GM23338 (cell line): ENCODE data around the gene FAM13A. TPM values are rescaled to one million over a fixed set of nuclear protein-coding genes. Genes with fewer than 3 reads are reported as not detected.

Experiments used
- ATAC-seq: fragments of 200-7000 bp; cut with Tn5 transposase; 3 replicates; pipeline ENCODE4 v1.9.1; 2020
- DNase-seq: peaks from one replicate; pipeline ENCODE4 v3.0.0-alpha.2; 2015; ENCODE audit warnings: low spot score
- H2AFZ ChIP-seq: fragments of 200-600 bp; sonication (generic); 2 replicates; pipeline ENCODE4 v1.8.0; 2016; ENCODE audit warnings: antibody characterized with exemption, mild to moderate bottlenecking, moderate library complexity
- H3F3A ChIP-seq: fragments of 200-600 bp; sonication (generic); replicated peaks from 2 replicates; pipeline ENCODE4 v1.8.0; 2017; ENCODE audit warnings: antibody characterized with exemption, mixed run types, low read depth
- H3K27ac ChIP-seq: fragments of 200-600 bp; sonication (generic); 2 replicates; pipeline ENCODE4 v1.6.1; 2016; ENCODE audit warnings: low read depth
- H3K27me3 ChIP-seq: fragments of 200-600 bp; sonication (generic); 2 replicates; pipeline ENCODE4 v1.8.0; 2016; ENCODE audit warnings: mild to moderate bottlenecking, mixed run types, moderate library complexity; ENCODE audit not compliant: insufficient read depth
- H3K36me3 ChIP-seq: fragments of 200-600 bp; sonication (generic); 2 replicates; pipeline ENCODE4 v1.8.0; 2016; ENCODE audit warnings: mild to moderate bottlenecking; ENCODE audit not compliant: insufficient read depth
- H3K4me1 ChIP-seq: fragments of 200-600 bp; sonication (generic); 2 replicates; pipeline ENCODE4 v1.8.0; 2016; ENCODE audit warnings: mild to moderate bottlenecking, moderate library complexity; ENCODE audit not compliant: insufficient read depth
- H3K4me2 ChIP-seq: fragments of 200-600 bp; sonication (generic); 2 replicates; pipeline ENCODE4 v1.7.1; 2017; ENCODE audit warnings: mixed run types
- H3K4me3 ChIP-seq: fragments of 200-600 bp; sonication (generic); 2 replicates; pipeline ENCODE4 v1.6.1; 2016; ENCODE audit warnings: mixed run types
- H3K79me2 ChIP-seq: fragments of 200-600 bp; sonication (generic); replicated peaks from 2 replicates; pipeline ENCODE4 v1.8.0; 2017; ENCODE audit warnings: mild to moderate bottlenecking; ENCODE audit not compliant: insufficient read depth
- H3K9me2 ChIP-seq: fragments of 200-600 bp; sonication (generic); 2 replicates; pipeline ENCODE4 v1.8.0; 2017; ENCODE audit not compliant: insufficient read depth
- H4K20me1 ChIP-seq: fragments of 200-600 bp; sonication (generic); replicated peaks from 2 replicates; pipeline ENCODE4 v1.8.0; 2017; ENCODE audit warnings: mild to moderate bottlenecking; ENCODE audit not compliant: insufficient read depth
- H3K27ac Mint-ChIP-seq: 2 replicates; pipeline ENCODE4 v1.8.0; 2020; ENCODE audit warnings: inconsistent platforms, mild to moderate bottlenecking, moderate library complexity, mixed read lengths
- H3K27me3 Mint-ChIP-seq: 3 replicates; pipeline ENCODE4 v1.8.0; 2022; ENCODE audit warnings: low read depth, mild to moderate bottlenecking, moderate library complexity, mixed read lengths, inconsistent platforms; ENCODE audit not compliant: insufficient read depth, poor library complexity
- H3K36me3 Mint-ChIP-seq: 3 replicates; pipeline ENCODE4 v1.8.0; 2021; ENCODE audit warnings: low read depth, mild to moderate bottlenecking, inconsistent platforms, moderate library complexity, mixed read lengths
- H3K4me1 Mint-ChIP-seq: 3 replicates; pipeline ENCODE4 v1.8.0; 2020; ENCODE audit warnings: mild to moderate bottlenecking, inconsistent platforms, mixed read lengths
- H3K4me3 Mint-ChIP-seq: 3 replicates; pipeline ENCODE4 v1.8.0; 2021; ENCODE audit warnings: moderate library complexity, mild to moderate bottlenecking, inconsistent platforms, mixed read lengths
- H3K9me3 Mint-ChIP-seq: 3 replicates; pipeline ENCODE4 v1.8.0; 2020; ENCODE audit warnings: moderate library complexity, mild to moderate bottlenecking, inconsistent platforms, mixed read lengths
- CREB1 ChIP-seq: fragments of 250-450 bp; sonication (Bioruptor Pico); IDR thresholded peaks from 2 replicates; pipeline ENCODE4 v1.5.0; 2020; ENCODE audit warnings: low read depth, mild to moderate bottlenecking, moderate library complexity
- CTCF ChIP-seq, 2 experiments: fragments of 200-600 bp in 1 of 2; sonication (generic) in 1 of 2; conservative IDR thresholded peaks; 2 replicates each; pipeline versions ENCODE4 v1.5.1 to v1.6.1; 2016 to 2017; ENCODE audit warnings: antibody characterized with exemption in 2 of 2, low read depth in 2 of 2, mild to moderate bottlenecking in 2 of 2, moderate library complexity in 1 of 2
- EZH2 ChIP-seq: fragments of 200-600 bp; sonication (generic); IDR thresholded peaks from one replicate; pipeline ENCODE4 v1.8.0; 2017; ENCODE audit warnings: antibody characterized with exemption, mild to moderate bottlenecking, low read depth; ENCODE audit not compliant: unreplicated experiment
- EZH2phosphoT487 ChIP-seq: fragments of 200-600 bp; sonication (generic); IDR thresholded peaks from one replicate; pipeline ENCODE4 v1.8.1; 2018; ENCODE audit warnings: antibody characterized with exemption; ENCODE audit not compliant: unreplicated experiment
- JUNB ChIP-seq: IDR thresholded peaks from one replicate; pipeline ENCODE4 v1.6.1; 2016; ENCODE audit warnings: antibody characterized with exemption; ENCODE audit not compliant: unreplicated experiment
- NANOG ChIP-seq: IDR thresholded peaks from 2 replicates; pipeline ENCODE4 v1.6.1; 2016; ENCODE audit warnings: antibody characterized with exemption, borderline replicate concordance
- POLR2AphosphoS5 ChIP-seq: IDR thresholded peaks from 2 replicates; pipeline ENCODE4 v1.6.1; 2016; ENCODE audit warnings: antibody characterized with exemption, low read depth
- REST ChIP-seq: IDR thresholded peaks from one replicate; pipeline ENCODE4 v1.6.1; 2018; ENCODE audit warnings: antibody characterized with exemption; ENCODE audit not compliant: unreplicated experiment
- STAT1 ChIP-seq: IDR thresholded peaks from one replicate; pipeline ENCODE4 v1.6.1; 2016; ENCODE audit warnings: antibody characterized with exemption; ENCODE audit not compliant: unreplicated experiment
- ZNF114 ChIP-seq: fragments of 250-450 bp; sonication (Bioruptor Pico); IDR thresholded peaks from 2 replicates; pipeline ENCODE4 v1.5.0; 2020; ENCODE audit warnings: mild to moderate bottlenecking, moderate library complexity
- ZNF331 ChIP-seq: fragments of 250-450 bp; sonication (Bioruptor Pico); IDR thresholded peaks from 2 replicates; pipeline ENCODE4 v1.5.0; 2020; ENCODE audit warnings: low read depth, mild to moderate bottlenecking, moderate library complexity
- polyA plus RNA-seq: library from polyadenylated mRNA; unstranded; fragments of >200 nt; fragmentation: Nextera tagmentation; extraction: Ambion mirVana; gene quantifications from 2 replicates; pipeline ENCODE4 v1.2.1, GENCODE V29; 2016
- total RNA-seq: library from RNA; depleted of rRNA; stranded (reverse); fragments of >200 nt; shearing (Covaris generic); gene quantifications from 2 replicates; pipeline ENCODE4 v1.2.3, GENCODE V29; 2014
- TF ChIP-seq, protein P1 (sequence below): IDR thresholded peaks from 2 replicates; pipeline ENCODE4 v1.6.1; 2016; ENCODE audit warnings: antibody characterized with exemption
- TF ChIP-seq, protein P2 (sequence below): fragments of 250-450 bp; sonication (Bioruptor Pico); IDR thresholded peaks from 2 replicates; pipeline ENCODE4 v1.5.0; 2020; ENCODE audit warnings: mild to moderate bottlenecking, moderate library complexity

Gene FAM13A
- total and polyA plus RNA-seq, 2 experiments from 2014 or later = 13.9 to 28.4 TPM

DNA sequence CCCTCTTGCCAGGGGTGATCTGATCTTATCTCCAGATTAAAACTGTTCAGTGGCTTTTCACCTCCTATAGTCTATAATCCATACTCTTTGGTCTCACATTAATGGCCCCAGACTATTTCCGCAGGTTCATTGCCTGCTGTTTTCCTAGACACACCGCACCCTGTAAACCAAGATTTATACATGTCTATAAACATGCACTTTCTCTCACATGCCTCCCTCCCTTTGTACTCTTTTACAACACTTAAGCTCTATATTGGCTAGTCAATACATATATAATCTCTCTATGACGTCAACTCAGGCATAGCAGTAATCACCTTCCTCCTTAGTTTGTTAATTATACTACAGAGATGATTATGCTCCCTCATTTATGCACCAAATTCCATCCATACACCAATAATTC is 188.5 kb downstream of the FAM13A start:
- no peak overlapping the region for H3K27ac ChIP-seq
- H3K4me1 ChIP-seq = no peaks in the 10 kb centered on the region
- H3K36me3 ChIP-seq = peaks cover 3% of the 10 kb centered on the region; the same call in 1 of the 2 replicates
- H4K20me1 ChIP-seq = no peaks in the 10 kb centered on the region
- no peaks in the 10 kb centered on the region for H3K27me3 ChIP-seq
- Mint-ChIP-seq H3K27ac (no peak overlapping the region), H3K27me3 (no peaks in the 10 kb centered on the region), H3K4me3 (no peak overlapping the region), H3K9me3 (peaks cover 19% of the 10 kb centered on the region; the same call in 2 of the 3 replicates), H3K36me3 (peaks cover 24% of the 10 kb centered on the region; the same call in 2 of the 3 replicates), H3K4me1 (no peaks in the 10 kb centered on the region; the same call in 2 of the 3 replicates)
- H3F3A ChIP-seq = no peaks in the 10 kb centered on the region
- no peak overlapping the region for H2AFZ ChIP-seq
- DNase-seq (no peak), ATAC-seq (no peak)
- no peak overlapping the region for H3K4me3 ChIP-seq
- H3K79me2 ChIP-seq = no peaks in the 10 kb centered on the region
- H3K4me2 ChIP-seq = no peak overlapping the region
- no peaks in the 10 kb centered on the region for H3K9me2 ChIP-seq
- TF ChIP-seq, protein P1, sequence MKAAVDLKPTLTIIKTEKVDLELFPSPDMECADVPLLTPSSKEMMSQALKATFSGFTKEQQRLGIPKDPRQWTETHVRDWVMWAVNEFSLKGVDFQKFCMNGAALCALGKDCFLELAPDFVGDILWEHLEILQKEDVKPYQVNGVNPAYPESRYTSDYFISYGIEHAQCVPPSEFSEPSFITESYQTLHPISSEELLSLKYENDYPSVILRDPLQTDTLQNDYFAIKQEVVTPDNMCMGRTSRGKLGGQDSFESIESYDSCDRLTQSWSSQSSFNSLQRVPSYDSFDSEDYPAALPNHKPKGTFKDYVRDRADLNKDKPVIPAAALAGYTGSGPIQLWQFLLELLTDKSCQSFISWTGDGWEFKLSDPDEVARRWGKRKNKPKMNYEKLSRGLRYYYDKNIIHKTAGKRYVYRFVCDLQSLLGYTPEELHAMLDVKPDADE = no peak
- TF ChIP-seq ZNF331 (CRISPR knock-in tag) (no peak), ZNF114 (CRISPR knock-in tag) (no peak), CREB1 (CRISPR knock-in tag) (no peak), NANOG (no peak), EZH2phosphoT487 (no peak), POLR2AphosphoS5 (no peak), CTCF (conservative IDR thresholded peaks at IDR 0.05; ENCODE audit: low read depth in 2 of 2) (no peak), STAT1 (no peak), JUNB (no peak), EZH2 (no peak), REST (no peak)
- TF ChIP-seq, protein P2, sequence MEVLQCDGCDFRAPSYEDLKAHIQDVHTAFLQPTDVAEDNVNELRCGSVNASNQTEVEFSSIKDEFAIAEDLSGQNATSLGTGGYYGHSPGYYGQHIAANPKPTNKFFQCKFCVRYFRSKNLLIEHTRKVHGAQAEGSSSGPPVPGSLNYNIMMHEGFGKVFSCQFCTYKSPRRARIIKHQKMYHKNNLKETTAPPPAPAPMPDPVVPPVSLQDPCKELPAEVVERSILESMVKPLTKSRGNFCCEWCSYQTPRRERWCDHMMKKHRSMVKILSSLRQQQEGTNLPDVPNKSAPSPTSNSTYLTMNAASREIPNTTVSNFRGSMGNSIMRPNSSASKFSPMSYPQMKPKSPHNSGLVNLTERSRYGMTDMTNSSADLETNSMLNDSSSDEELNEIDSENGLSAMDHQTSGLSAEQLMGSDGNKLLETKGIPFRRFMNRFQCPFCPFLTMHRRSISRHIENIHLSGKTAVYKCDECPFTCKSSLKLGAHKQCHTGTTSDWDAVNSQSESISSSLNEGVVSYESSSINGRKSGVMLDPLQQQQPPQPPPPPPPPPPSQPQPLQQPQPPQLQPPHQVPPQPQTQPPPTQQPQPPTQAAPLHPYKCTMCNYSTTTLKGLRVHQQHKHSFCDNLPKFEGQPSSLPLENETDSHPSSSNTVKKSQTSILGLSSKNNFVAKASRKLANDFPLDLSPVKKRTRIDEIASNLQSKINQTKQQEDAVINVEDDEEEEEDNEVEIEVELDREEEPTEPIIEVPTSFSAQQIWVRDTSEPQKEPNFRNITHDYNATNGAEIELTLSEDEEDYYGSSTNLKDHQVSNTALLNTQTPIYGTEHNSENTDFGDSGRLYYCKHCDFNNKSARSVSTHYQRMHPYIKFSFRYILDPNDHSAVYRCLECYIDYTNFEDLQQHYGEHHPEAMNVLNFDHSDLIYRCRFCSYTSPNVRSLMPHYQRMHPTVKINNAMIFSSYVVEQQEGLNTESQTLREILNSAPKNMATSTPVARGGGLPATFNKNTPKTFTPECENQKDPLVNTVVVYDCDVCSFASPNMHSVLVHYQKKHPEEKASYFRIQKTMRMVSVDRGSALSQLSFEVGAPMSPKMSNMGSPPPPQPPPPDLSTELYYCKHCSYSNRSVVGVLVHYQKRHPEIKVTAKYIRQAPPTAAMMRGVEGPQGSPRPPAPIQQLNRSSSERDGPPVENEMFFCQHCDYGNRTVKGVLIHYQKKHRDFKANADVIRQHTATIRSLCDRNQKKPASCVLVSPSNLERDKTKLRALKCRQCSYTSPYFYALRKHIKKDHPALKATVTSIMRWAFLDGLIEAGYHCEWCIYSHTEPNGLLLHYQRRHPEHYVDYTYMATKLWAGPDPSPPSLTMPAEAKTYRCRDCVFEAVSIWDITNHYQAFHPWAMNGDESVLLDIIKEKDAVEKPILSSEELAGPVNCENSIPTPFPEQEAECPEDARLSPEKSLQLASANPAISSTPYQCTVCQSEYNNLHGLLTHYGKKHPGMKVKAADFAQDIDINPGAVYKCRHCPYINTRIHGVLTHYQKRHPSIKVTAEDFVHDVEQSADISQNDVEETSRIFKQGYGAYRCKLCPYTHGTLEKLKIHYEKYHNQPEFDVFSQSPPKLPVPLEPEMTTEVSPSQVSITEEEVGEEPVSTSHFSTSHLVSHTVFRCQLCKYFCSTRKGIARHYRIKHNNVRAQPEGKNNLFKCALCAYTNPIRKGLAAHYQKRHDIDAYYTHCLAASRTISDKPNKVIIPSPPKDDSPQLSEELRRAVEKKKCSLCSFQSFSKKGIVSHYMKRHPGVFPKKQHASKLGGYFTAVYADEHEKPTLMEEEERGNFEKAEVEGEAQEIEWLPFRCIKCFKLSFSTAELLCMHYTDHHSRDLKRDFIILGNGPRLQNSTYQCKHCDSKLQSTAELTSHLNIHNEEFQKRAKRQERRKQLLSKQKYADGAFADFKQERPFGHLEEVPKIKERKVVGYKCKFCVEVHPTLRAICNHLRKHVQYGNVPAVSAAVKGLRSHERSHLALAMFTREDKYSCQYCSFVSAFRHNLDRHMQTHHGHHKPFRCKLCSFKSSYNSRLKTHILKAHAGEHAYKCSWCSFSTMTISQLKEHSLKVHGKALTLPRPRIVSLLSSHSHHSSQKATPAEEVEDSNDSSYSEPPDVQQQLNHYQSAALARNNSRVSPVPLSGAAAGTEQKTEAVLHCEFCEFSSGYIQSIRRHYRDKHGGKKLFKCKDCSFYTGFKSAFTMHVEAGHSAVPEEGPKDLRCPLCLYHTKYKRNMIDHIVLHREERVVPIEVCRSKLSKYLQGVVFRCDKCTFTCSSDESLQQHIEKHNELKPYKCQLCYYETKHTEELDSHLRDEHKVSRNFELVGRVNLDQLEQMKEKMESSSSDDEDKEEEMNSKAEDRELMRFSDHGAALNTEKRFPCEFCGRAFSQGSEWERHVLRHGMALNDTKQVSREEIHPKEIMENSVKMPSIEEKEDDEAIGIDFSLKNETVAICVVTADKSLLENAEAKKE (CRISPR knock-in tag) = no peak
